Body of pancreas (tissue), 4 donors: Measurements from ENCODE around the gene FAM20C. TPM values are rescaled to one million over a fixed set of nuclear protein-coding genes. Genes with fewer than 3 reads are reported as not detected.

Experiments
- ATAC-seq: fragments of 150-250 bp; one replicate; pipeline ENCODE4 v1.9.1; 2016
- DNase-seq, 4 donors: peaks; one replicate each; pipeline ENCODE4 v3.0.0-alpha.2; 2019
- H3K27ac ChIP-seq, 4 donors: fragments of 200-600 bp; sonication (generic); 1 replicate in 3 of 4; 2 replicates in 1 of 4; pipeline versions ENCODE4 v1.5.1 to v1.6.1; 2016 to 2019; ENCODE audit warnings: mild to moderate bottlenecking in 1 of 4, mixed read lengths in 1 of 4, moderate library complexity in 1 of 4
- H3K27me3 ChIP-seq, 2 donors: fragments of 200-600 bp; sonication (generic); one replicate each; pipeline ENCODE4 v1.6.0; 2016; ENCODE audit warnings: mild to moderate bottlenecking in 1 of 2
- H3K36me3 ChIP-seq, 2 donors: fragments of 200-600 bp; sonication (generic); replicated peaks in 1 of 2; 2 replicates each; pipeline ENCODE4 v1.5.1; 2016; ENCODE audit warnings: low read depth in 2 of 2; ENCODE audit not compliant: insufficient read depth in 1 of 2
- H3K4me1 ChIP-seq: fragments of 200-600 bp; sonication (generic); one replicate; pipeline ENCODE4 v1.6.0; 2016
- H3K4me3 ChIP-seq, 2 donors: fragments of 200-600 bp; sonication (generic); 1 replicate in 1 of 2; 2 replicates in 1 of 2; pipeline ENCODE4 v1.5.1; 2016 to 2019
- H3K9me3 ChIP-seq, 3 donors: fragments of 200-600 bp; sonication (generic); 1 replicate in 2 of 3; 2 replicates in 1 of 3; pipeline ENCODE4 v1.5.1; 2016
- POLR2A ChIP-seq, 3 donors: fragments of 450-650 bp; IDR thresholded peaks; one replicate each; pipeline ENCODE4 v1.6.1; 2016; ENCODE audit warnings: antibody characterized with exemption in 3 of 3, mild to moderate bottlenecking in 2 of 3
- WGBS, 2 donors: methylation state at CpG; one replicate each; pipeline ENCODE4 v1.1.5; 2017; 5-methylcytosine and 5-hydroxymethylcytosine counted together
- intact Hi-C: fragments of 100-400 bp; cut with DNase I; formaldehyde crosslinking; loops from one replicate; pipeline ENCODE4 v1.15.1; 2023
- total RNA-seq, 2 donors: library from RNA; depleted of rRNA; stranded (reverse); fragments of >200 nt; gene quantifications; one replicate each; pipeline ENCODE4 v1.1.0, GENCODE V29; 2016
- TF ChIP-seq, protein P1 (sequence below), 7 experiments: fragments of 450-650 bp in 4 of 7; fragments of 200-600 bp in 3 of 7; sonication (generic) in 3 of 7; IDR thresholded peaks; one replicate each; pipeline ENCODE4 v1.5.1; 2016 to 2019; ENCODE audit warnings: antibody characterized with exemption in 7 of 7

Gene FAM20C
- total RNA-seq, 2 donors from 2014 or later, result 12.7 to 26.0 TPM

- no peaks in the 10 kb centered on the region for H3K27me3 ChIP-seq
- H3K4me3 ChIP-seq, result no peak overlapping the region
- no peaks in the 10 kb centered on the region for H3K9me3 ChIP-seq
- peaks cover 11% of the 10 kb centered on the region for H3K4me1 ChIP-seq
- no peak overlapping the region for H3K27ac ChIP-seq
- no peak for TF ChIP-seq POLR2A (IDR thresholded peaks at IDR 0.05)
- TF ChIP-seq, protein P1, sequence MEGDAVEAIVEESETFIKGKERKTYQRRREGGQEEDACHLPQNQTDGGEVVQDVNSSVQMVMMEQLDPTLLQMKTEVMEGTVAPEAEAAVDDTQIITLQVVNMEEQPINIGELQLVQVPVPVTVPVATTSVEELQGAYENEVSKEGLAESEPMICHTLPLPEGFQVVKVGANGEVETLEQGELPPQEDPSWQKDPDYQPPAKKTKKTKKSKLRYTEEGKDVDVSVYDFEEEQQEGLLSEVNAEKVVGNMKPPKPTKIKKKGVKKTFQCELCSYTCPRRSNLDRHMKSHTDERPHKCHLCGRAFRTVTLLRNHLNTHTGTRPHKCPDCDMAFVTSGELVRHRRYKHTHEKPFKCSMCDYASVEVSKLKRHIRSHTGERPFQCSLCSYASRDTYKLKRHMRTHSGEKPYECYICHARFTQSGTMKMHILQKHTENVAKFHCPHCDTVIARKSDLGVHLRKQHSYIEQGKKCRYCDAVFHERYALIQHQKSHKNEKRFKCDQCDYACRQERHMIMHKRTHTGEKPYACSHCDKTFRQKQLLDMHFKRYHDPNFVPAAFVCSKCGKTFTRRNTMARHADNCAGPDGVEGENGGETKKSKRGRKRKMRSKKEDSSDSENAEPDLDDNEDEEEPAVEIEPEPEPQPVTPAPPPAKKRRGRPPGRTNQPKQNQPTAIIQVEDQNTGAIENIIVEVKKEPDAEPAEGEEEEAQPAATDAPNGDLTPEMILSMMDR (IDR thresholded peaks at IDR 0.05), result no peak
- intact Hi-C loops, result no loop called here
- WGBS, 2 donors, result 85 to 86% methylated on average over 35 to 36 of the region's 36 CpGs
- DNase-seq (no peak), ATAC-seq (no peak)
- no peaks in the 10 kb centered on the region for H3K36me3 ChIP-seq
Observed at GRCh38 chr7:214410-215212, 22.2 kb downstream of the FAM20C start.

DNA sequence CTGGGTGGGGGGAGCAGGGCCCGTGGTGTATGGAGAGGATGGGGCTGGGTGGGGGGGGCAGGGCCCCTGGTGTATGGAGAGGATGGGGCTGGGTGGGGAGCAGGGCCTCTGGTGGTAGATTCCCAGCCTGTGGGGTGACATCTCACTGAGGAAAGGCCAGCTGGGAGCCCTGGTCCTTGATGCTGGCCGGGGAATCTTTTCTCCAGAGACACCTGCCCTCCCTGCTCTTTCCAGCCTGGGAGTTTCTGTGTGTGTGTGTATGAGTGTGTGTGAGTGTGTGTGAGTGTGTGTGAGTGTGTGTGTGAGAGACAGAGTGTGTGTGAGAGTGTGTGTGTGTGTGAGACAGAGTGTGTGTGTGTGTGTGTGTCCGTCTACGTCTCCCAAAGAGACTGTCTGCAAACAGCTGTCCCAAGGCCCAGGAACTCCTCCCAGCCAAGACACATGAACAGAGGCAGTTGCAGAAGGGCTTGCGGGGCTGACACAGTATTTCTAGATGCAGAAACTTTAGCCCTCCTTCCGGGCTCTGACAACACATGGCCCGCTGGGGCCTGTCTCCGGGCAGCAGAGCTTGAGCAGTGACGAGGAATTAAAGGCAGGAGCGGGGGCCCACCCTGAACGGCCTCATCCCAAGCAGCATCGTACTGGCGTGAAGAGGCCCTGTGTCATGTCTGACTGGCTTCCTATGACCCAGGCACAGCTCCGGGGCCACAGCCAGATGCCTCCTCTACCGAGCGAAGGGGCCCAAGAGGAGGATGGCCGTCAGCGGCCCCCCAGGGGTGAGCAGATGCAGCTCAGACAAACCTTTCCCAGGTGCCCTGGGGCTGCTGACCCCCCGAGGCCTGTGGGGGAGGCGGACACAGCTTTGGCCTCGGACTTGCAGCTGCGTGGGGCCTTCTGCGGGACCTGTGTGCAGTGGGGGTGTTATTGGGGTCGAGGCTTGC is 24.3 kb downstream of the FAM20C start:
- DNase-seq, result no peak
- no peak for ATAC-seq
- intact Hi-C loops, result no loop called here
- Histone ChIP-seq H3K4me3 (no peak overlapping the region), H3K4me1 (peaks cover 23% of the 10 kb centered on the region), H3K9me3 (no peaks in the 10 kb centered on the region), H3K27me3 (no peaks in the 10 kb centered on the region), H3K36me3 (no peaks in the 10 kb centered on the region), H3K27ac (no peak overlapping the region)
- 86 to 94% methylated on average over 7 to 14 of the region's 24 CpGs for WGBS, 2 donors
- no peak for TF ChIP-seq POLR2A (IDR thresholded peaks at IDR 0.05)
- TF ChIP-seq, protein P1 (IDR thresholded peaks at IDR 0.05), result no peak

GRCh38 chr7:217781-218180 is 25.4 kb downstream of the FAM20C start:
- 94 to 95% methylated on average over 20 to 21 of the region's 21 CpGs for WGBS, 2 donors
- no peak for ATAC-seq
- peaks cover 23% of the 10 kb centered on the region for H3K4me1 ChIP-seq

DNA sequence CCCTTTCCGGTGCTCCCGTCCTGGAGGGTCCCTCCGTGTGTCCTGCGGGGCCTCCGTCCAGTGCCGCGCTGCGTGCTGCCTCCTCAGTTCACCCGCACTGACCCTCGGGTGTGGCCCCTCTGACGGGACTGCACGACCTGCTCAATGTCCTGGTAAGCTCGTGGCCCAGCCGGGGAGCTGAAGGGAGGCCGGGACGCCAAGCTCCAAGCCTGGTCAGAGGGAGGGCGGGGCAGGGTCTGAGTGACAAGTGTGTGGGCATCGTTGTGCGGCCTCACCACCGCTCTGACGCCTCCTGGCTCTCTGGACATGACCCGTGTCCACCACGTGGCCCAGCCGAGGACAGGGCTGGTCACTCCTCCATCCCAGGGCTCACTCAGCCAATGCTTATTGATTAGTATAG is 25.9 kb downstream of the FAM20C start:
- H3K36me3 ChIP-seq, result no peaks in the 10 kb centered on the region
- TF ChIP-seq, protein P1 (IDR thresholded peaks at IDR 0.05), result no peak
- no peak for TF ChIP-seq POLR2A (IDR thresholded peaks at IDR 0.05)
- no peaks in the 10 kb centered on the region for H3K27me3 ChIP-seq
- DNase-seq (no peak), ATAC-seq (no peak)
- H3K4me3 ChIP-seq, result no peak overlapping the region
- H3K4me1 ChIP-seq, result peaks cover 23% of the 10 kb centered on the region
- WGBS, 2 donors, result 88 to 94% methylated on average over 20 to 24 of the region's 24 CpGs
- peak overlapping the region in 2 of 4 donors; percentile 76 to 82 for H3K27ac ChIP-seq
- H3K9me3 ChIP-seq, result no peaks in the 10 kb centered on the region
- intact Hi-C loops, result no loop called here

More at GRCh38 chr7:217781-218180, 25.4 kb downstream of the FAM20C start:
- Histone ChIP-seq H3K4me3 (no peak overlapping the region), H3K27ac (peak overlapping the region in 1 of 4 donors; percentile 82), H3K27me3 (no peaks in the 10 kb centered on the region), H3K36me3 (no peaks in the 10 kb centered on the region), H3K9me3 (no peaks in the 10 kb centered on the region)
- intact Hi-C loops, result no loop called here
- TF ChIP-seq POLR2A (IDR thresholded peaks at IDR 0.05), result no peak
- TF ChIP-seq, protein P1 (IDR thresholded peaks at IDR 0.05), result no peak
- no peak for DNase-seq
